GM12875 (cell line): ENCODE results near the gene ZNF296.

Experiments
- H3K4me3 ChIP-seq: one replicate; pipeline ENCODE4 v1.5.1; 2011; ENCODE audit warnings: low read depth, low read length, control low read depth
- CTCF ChIP-seq: IDR thresholded peaks from 2 replicates; pipeline ENCODE4 v1.5.1; 2011; ENCODE audit warnings: low read depth, mild to moderate bottlenecking, control low read depth, inconsistent platforms, low read length, moderate library complexity, borderline replicate concordance; ENCODE audit not compliant: insufficient read depth

The ZNF296 gene

GRCh38 chr19:45118106-45118505 lies 41.8 kb upstream of the ZNF296 start:
- TF ChIP-seq CTCF = no peak
- H3K4me3 ChIP-seq = no peak overlapping the region

- no peak overlapping the region for H3K4me3 ChIP-seq
- TF ChIP-seq CTCF = no peak
Measured at GRCh38 chr19:45117671-45118070, 41.4 kb upstream of the ZNF296 start.

- TF ChIP-seq CTCF = no peak
- no peak overlapping the region for H3K4me3 ChIP-seq
Measured at GRCh38 chr19:45117167-45117594, 40.9 kb upstream of the ZNF296 start.

GRCh38 chr19:45115809-45116615 lies 39.7 kb upstream of the ZNF296 start:
- no peak overlapping the region for H3K4me3 ChIP-seq
- TF ChIP-seq CTCF = no peak

GRCh38 chr19:45114116-45114515 lies 37.8 kb upstream of the ZNF296 start:
- no peak overlapping the region for H3K4me3 ChIP-seq
- TF ChIP-seq CTCF = no peak

GRCh38 chr19:45113628-45114027 lies 37.4 kb upstream of the ZNF296 start:
- no peak for TF ChIP-seq CTCF
- no peak overlapping the region for H3K4me3 ChIP-seq
